ENCODE results near the gene BABAM2. TPM values are rescaled to one million over a fixed set of nuclear protein-coding genes. Genes with fewer than 3 reads are reported as not detected.

BABAM2 gene
- total and polyA plus RNA-seq, 7 experiments from 2014 or later: 34.2 to 58.2 (median 44.2) TPM

- Histone ChIP-seq H3K9me3 (ENCODE audit: control insufficient read depth in 2 of 3, low read length in 3 of 3) (no peaks in the 10 kb centered on the region), H3K27ac (ENCODE audit: low read depth, low read length) (no peak overlapping the region), H3K36me3 (ENCODE audit: control insufficient read depth in 2 of 3, insufficient read depth in 3 of 3, low read length in 3 of 3) (no peaks in the 10 kb centered on the region), H3K27me3 (ENCODE audit: control insufficient read depth in 2 of 2, insufficient read depth in 2 of 2, low read length in 2 of 2) (no peaks in the 10 kb centered on the region), H3K4me3 (ENCODE audit: low read length) (no peak overlapping the region), H3K4me1 (ENCODE audit: control insufficient read depth in 2 of 2, insufficient read depth in 2 of 2, low read length in 2 of 2) (no peaks in the 10 kb centered on the region)
- no peak for DNase-seq
- Mint-ChIP-seq H3K36me3 (peaks cover 4 to 48% (median 27%) of the 10 kb centered on the region in 5 donors), H3K4me3 (no peak overlapping the region), H3K27ac (no peak overlapping the region), H3K4me1 (peaks cover 0 to 23% (median 0%) of the 10 kb centered on the region in 7 donors), H3K9me3 (no peaks in the 10 kb centered on the region), H3K27me3 (no peaks in the 10 kb centered on the region)
- intact Hi-C loops (cut with micrococcal nuclease): no loop called here
- POLR2A ChIA-PET: no interaction called here
- CTCF ChIA-PET: no interaction called here
- ATAC-seq: no peak
Observed at GRCh38 chr2:28049899-28050298, 159.4 kb downstream of the BABAM2 start.

DNA sequence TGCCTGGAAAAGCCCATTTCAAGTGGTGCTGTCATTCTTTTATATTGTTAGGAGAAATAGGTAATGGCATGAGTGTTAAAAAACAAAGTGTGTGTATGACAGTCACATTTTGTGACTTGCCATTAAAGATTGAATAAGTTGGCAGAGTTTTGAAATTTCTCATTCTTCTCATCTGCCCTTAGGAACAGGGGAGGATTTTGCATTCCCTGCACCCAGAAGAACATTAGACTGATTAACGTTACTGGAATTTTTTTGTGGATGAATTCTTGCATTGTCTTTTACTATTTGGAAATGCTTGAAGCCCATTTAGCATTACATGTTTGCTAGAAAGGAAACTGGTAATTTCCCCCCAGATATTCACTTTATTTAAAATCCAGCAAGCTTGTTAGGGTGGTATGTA is 162.2 kb downstream of the BABAM2 start:
- CTCF ChIA-PET: no interaction called here
- H3K9me3 Mint-ChIP-seq: peaks cover 0 to 6% (median 0%) of the 10 kb centered on the region in 11 donors
- Histone ChIP-seq H3K4me3 (ENCODE audit: low read length) (no peak overlapping the region), H3K4me1 (ENCODE audit: control insufficient read depth in 2 of 2, insufficient read depth in 2 of 2, low read length in 2 of 2) (no peaks in the 10 kb centered on the region), H3K27me3 (ENCODE audit: control insufficient read depth in 2 of 2, insufficient read depth in 2 of 2, low read length in 2 of 2) (no peaks in the 10 kb centered on the region), H3K27ac (ENCODE audit: low read depth, low read length) (no peak overlapping the region), H3K36me3 (ENCODE audit: control insufficient read depth in 2 of 3, insufficient read depth in 3 of 3, low read length in 3 of 3) (no peaks in the 10 kb centered on the region), H3K9me3 (ENCODE audit: control insufficient read depth in 2 of 3, low read length in 3 of 3) (no peaks in the 10 kb centered on the region)
- DNase-seq: no peak
- H3K4me1 Mint-ChIP-seq: peaks cover 0 to 31% (median 0%) of the 10 kb centered on the region in 7 donors
- H3K36me3 Mint-ChIP-seq: peaks cover 4 to 52% (median 28%) of the 10 kb centered on the region in 5 donors
- H3K27me3 Mint-ChIP-seq: no peaks in the 10 kb centered on the region
- H3K27ac Mint-ChIP-seq: no peak overlapping the region
- POLR2A ChIA-PET: no interaction called here
- ATAC-seq: no peak
- H3K4me3 Mint-ChIP-seq: no peak overlapping the region
- intact Hi-C loops (cut with micrococcal nuclease): no loop called here

DNA sequence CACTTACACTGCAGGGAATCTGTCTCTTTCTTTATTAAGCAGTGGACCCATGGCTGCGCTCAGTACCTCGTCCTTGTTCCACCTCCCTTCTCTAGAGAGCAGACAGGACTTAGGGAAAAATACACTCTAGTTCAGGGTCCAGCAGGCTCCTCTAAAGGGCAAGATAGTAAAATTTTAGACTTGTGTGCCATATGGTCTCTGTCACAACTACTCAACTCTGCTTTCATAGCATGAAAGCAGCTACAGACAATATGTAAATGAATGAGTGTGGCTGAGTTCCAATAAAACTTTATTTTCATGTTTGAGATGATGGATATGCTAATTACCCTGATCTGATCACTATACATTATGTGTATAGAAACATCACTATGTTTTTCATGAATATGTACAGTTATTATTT is 163.1 kb downstream of the BABAM2 start:
- no peaks in the 10 kb centered on the region for H3K27me3 ChIP-seq (ENCODE audit: control insufficient read depth in 2 of 2, insufficient read depth in 2 of 2, low read length in 2 of 2)
- no peaks in the 10 kb centered on the region for H3K9me3 ChIP-seq (ENCODE audit: control insufficient read depth in 2 of 3, low read length in 3 of 3)
- DNase-seq (no peak), ATAC-seq (no peak)
- Mint-ChIP-seq H3K9me3 (peaks cover 0 to 6% (median 0%) of the 10 kb centered on the region in 11 donors), H3K27me3 (no peaks in the 10 kb centered on the region), H3K4me3 (no peak overlapping the region), H3K4me1 (peaks cover 0 to 28% (median 0%) of the 10 kb centered on the region in 7 donors), H3K27ac (no peak overlapping the region), H3K36me3 (peaks cover 4 to 47% (median 23%) of the 10 kb centered on the region in 5 donors)
- intact Hi-C loops (cut with micrococcal nuclease): no loop called here
- no peaks in the 10 kb centered on the region for H3K36me3 ChIP-seq (ENCODE audit: control insufficient read depth in 2 of 3, insufficient read depth in 3 of 3, low read length in 3 of 3)
- no peak overlapping the region for H3K27ac ChIP-seq (ENCODE audit: low read depth, low read length)
- POLR2A ChIA-PET: no interaction called here
- CTCF ChIA-PET: interaction anchor here (0.5 kb wide), 1 partner anchor 11 kb away, joined by 4 read pairs; no protein-coding TSS in a partner anchor
- no peaks in the 10 kb centered on the region for H3K4me1 ChIP-seq (ENCODE audit: control insufficient read depth in 2 of 2, insufficient read depth in 2 of 2, low read length in 2 of 2)
- no peak overlapping the region for H3K4me3 ChIP-seq (ENCODE audit: low read length)

DNA sequence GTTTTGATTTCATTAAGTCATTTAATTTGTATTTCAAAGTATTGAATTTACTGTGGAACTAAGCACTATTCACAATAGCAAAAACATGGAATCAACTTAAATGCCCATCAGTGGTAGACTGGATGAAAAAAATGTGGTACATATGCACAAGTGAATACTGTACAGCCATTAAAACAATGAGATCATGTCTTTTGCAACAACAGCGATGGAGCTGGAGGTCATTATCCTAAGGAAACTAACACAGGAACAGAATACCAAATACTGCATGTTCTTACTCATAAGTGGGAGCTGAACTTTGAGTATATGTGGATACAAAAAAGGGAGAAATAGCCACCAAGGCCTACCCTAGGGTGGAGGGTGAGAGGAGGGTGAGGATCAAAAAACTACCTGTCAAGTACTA is 164.4 kb downstream of the BABAM2 start:
- Histone ChIP-seq H3K27me3 (ENCODE audit: control insufficient read depth in 2 of 2, insufficient read depth in 2 of 2, low read length in 2 of 2) (no peaks in the 10 kb centered on the region), H3K4me3 (ENCODE audit: low read length) (no peak overlapping the region), H3K36me3 (ENCODE audit: control insufficient read depth in 2 of 3, insufficient read depth in 3 of 3, low read length in 3 of 3) (no peaks in the 10 kb centered on the region), H3K4me1 (ENCODE audit: control insufficient read depth in 2 of 2, insufficient read depth in 2 of 2, low read length in 2 of 2) (no peaks in the 10 kb centered on the region), H3K27ac (ENCODE audit: low read depth, low read length) (no peak overlapping the region), H3K9me3 (ENCODE audit: control insufficient read depth in 2 of 3, low read length in 3 of 3) (no peaks in the 10 kb centered on the region)
- ChIA-PET CTCF (no interaction called here), POLR2A (no interaction called here)
- Mint-ChIP-seq H3K9me3 (peaks cover 0 to 8% (median 0%) of the 10 kb centered on the region in 11 donors), H3K36me3 (peaks cover 4 to 48% (median 29%) of the 10 kb centered on the region in 5 donors), H3K4me1 (peaks cover 0 to 28% (median 0%) of the 10 kb centered on the region in 7 donors), H3K27me3 (no peaks in the 10 kb centered on the region), H3K27ac (no peak overlapping the region), H3K4me3 (no peak overlapping the region)
- no peak for ATAC-seq
- intact Hi-C loops (cut with micrococcal nuclease): no loop called here
- DNase-seq: no peak

DNA sequence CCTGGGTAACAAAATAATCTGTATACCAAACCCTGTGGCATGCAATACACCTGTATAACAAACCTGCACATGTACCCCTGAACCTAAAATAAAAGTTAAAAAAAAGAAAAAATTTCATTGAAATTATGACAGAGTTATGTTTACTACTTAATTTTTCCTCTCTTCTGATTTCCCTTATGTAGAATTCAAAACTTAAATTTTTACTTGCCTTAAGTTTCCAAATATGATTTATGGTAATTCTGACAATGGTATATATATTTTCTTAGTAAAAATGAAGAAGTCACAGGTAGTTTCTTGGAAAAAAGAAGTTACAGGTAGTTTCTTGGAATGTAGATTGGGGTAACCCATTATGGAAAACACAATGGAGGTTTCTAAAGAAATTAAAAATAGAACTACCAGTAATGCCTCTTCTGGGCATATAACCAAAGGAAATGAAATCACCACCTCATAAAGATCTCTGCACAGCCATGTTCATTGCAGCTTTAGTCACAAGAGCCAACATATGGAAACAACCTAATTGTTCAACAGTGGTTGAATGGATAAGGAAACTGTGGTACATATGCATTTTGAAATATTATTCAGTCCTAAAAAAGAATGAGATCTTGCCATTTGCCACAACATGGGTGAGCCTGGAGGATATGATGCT is 164.9 kb downstream of the BABAM2 start:
- ATAC-seq: no peak

DNA sequence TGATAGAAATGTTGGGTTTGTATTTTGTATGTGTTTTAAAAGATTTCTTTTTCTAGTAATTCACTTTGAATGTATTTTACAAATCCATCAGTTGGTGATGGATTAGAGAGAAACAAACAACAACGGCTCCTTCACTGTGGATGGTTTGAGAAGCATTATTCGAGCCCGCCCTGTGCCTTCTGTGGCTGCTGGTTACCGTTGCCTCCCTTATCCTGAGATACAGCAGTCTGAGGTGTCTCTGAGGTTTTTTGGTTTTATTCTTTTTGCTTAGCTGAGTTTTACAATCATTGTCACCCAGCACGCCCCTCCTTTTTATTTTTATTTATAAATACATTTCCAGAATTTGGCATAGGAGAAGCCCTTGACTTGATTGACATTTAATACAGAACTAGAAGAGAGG is 168.3 kb downstream of the BABAM2 start:
- Histone ChIP-seq H3K36me3 (ENCODE audit: control insufficient read depth in 2 of 3, insufficient read depth in 3 of 3, low read length in 3 of 3) (no peaks in the 10 kb centered on the region), H3K4me3 (ENCODE audit: low read length) (no peak overlapping the region), H3K9me3 (ENCODE audit: control insufficient read depth in 2 of 3, low read length in 3 of 3) (no peaks in the 10 kb centered on the region), H3K27ac (ENCODE audit: low read depth, low read length) (no peak overlapping the region), H3K27me3 (ENCODE audit: control insufficient read depth in 2 of 2, insufficient read depth in 2 of 2, low read length in 2 of 2) (no peaks in the 10 kb centered on the region), H3K4me1 (ENCODE audit: control insufficient read depth in 2 of 2, insufficient read depth in 2 of 2, low read length in 2 of 2) (no peaks in the 10 kb centered on the region)
- Mint-ChIP-seq H3K36me3 (peaks cover 0 to 33% (median 25%) of the 10 kb centered on the region in 5 donors), H3K9me3 (peaks cover 0 to 8% (median 0%) of the 10 kb centered on the region in 11 donors), H3K4me3 (no peak overlapping the region), H3K27me3 (no peaks in the 10 kb centered on the region), H3K4me1 (peaks cover 0 to 29% (median 0%) of the 10 kb centered on the region in 7 donors), H3K27ac (no peak overlapping the region)
- ChIA-PET CTCF (no interaction called here), POLR2A (no interaction called here)
- no peak for ATAC-seq
- intact Hi-C loops (cut with micrococcal nuclease): no loop called here
- no peak for DNase-seq

More for the DNA sequence above, 164.9 kb downstream of the BABAM2 start:
- Histone ChIP-seq H3K4me1 (ENCODE audit: control insufficient read depth in 2 of 2, insufficient read depth in 2 of 2, low read length in 2 of 2) (no peaks in the 10 kb centered on the region), H3K4me3 (ENCODE audit: low read length) (no peak overlapping the region), H3K27ac (ENCODE audit: low read depth, low read length) (no peak overlapping the region), H3K9me3 (ENCODE audit: control insufficient read depth in 2 of 3, low read length in 3 of 3) (no peaks in the 10 kb centered on the region), H3K36me3 (ENCODE audit: control insufficient read depth in 2 of 3, insufficient read depth in 3 of 3, low read length in 3 of 3) (no peaks in the 10 kb centered on the region), H3K27me3 (ENCODE audit: control insufficient read depth in 2 of 2, insufficient read depth in 2 of 2, low read length in 2 of 2) (no peaks in the 10 kb centered on the region)
- no peaks in the 10 kb centered on the region for H3K27me3 Mint-ChIP-seq
- peaks cover 0 to 28% (median 0%) of the 10 kb centered on the region in 7 donors for H3K4me1 Mint-ChIP-seq
- peak overlapping the region in 1 of 9 donors; percentile 73 for H3K27ac Mint-ChIP-seq
- ChIA-PET POLR2A (no interaction called here), CTCF (no interaction called here)
- peaks cover 4 to 48% (median 32%) of the 10 kb centered on the region in 5 donors for H3K36me3 Mint-ChIP-seq
- H3K9me3 Mint-ChIP-seq: peaks cover 0 to 8% (median 0%) of the 10 kb centered on the region in 11 donors
- H3K4me3 Mint-ChIP-seq: no peak overlapping the region
- intact Hi-C loops (cut with micrococcal nuclease): no loop called here
- no peak for DNase-seq

DNA sequence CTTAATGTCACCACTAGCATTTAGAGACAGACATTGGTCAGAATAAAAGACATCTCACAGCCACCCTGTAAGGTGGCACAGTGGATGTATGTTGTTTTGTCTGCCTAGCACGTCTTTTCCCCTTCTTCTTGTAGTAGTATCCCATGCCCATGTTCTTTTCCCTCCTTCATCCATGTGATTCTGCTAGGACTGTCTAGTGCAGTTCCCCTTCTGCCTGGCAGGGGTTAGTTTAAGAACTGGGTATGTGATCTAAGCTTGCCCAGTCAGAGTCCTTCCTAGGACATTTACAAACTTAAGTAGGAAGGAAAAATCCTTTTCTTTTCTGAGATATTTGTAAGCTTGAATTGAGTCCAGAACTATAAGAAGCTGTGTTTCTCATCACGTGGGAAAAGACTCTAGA is 172.3 kb downstream of the BABAM2 start:
- H3K9me3 Mint-ChIP-seq: peaks cover 0 to 2% (median 0%) of the 10 kb centered on the region in 11 donors
- intact Hi-C loops (cut with micrococcal nuclease): no loop called here
- POLR2A ChIA-PET: no interaction called here
- H3K4me3 Mint-ChIP-seq: no peak overlapping the region
- DNase-seq (no peak), ATAC-seq (no peak)
- no peaks in the 10 kb centered on the region for H3K36me3 ChIP-seq (ENCODE audit: control insufficient read depth in 2 of 3, insufficient read depth in 3 of 3, low read length in 3 of 3)
- H3K4me1 ChIP-seq (ENCODE audit: control insufficient read depth in 2 of 2, insufficient read depth in 2 of 2, low read length in 2 of 2): no peaks in the 10 kb centered on the region
- H3K27ac ChIP-seq (ENCODE audit: low read depth, low read length): no peak overlapping the region
- no peak overlapping the region for H3K4me3 ChIP-seq (ENCODE audit: low read length)
- peaks cover 0 to 9% (median 0%) of the 10 kb centered on the region in 7 donors for H3K4me1 Mint-ChIP-seq
- H3K9me3 ChIP-seq (ENCODE audit: control insufficient read depth in 2 of 3, low read length in 3 of 3): no peaks in the 10 kb centered on the region
- H3K27me3 ChIP-seq (ENCODE audit: control insufficient read depth in 2 of 2, insufficient read depth in 2 of 2, low read length in 2 of 2): no peaks in the 10 kb centered on the region
- H3K36me3 Mint-ChIP-seq: peaks cover 5 to 29% (median 20%) of the 10 kb centered on the region in 5 donors
- CTCF ChIA-PET: no interaction called here
- H3K27me3 Mint-ChIP-seq: no peaks in the 10 kb centered on the region
- H3K27ac Mint-ChIP-seq: no peak overlapping the region
